NCI-H510A (cell line): ENCODE measurements around the gene IER2.
"Not testable (repeated sequence)": the region's sequence is repeated elsewhere in the genome, so short reads cannot be mapped to it uniquely, and the experiment has no call there.

Experiments
- DNase-seq: peaks from one replicate; lab custom pipeline; 2025; lab: John Stamatoyannopoulos, UW

Gene IER2

DNA sequence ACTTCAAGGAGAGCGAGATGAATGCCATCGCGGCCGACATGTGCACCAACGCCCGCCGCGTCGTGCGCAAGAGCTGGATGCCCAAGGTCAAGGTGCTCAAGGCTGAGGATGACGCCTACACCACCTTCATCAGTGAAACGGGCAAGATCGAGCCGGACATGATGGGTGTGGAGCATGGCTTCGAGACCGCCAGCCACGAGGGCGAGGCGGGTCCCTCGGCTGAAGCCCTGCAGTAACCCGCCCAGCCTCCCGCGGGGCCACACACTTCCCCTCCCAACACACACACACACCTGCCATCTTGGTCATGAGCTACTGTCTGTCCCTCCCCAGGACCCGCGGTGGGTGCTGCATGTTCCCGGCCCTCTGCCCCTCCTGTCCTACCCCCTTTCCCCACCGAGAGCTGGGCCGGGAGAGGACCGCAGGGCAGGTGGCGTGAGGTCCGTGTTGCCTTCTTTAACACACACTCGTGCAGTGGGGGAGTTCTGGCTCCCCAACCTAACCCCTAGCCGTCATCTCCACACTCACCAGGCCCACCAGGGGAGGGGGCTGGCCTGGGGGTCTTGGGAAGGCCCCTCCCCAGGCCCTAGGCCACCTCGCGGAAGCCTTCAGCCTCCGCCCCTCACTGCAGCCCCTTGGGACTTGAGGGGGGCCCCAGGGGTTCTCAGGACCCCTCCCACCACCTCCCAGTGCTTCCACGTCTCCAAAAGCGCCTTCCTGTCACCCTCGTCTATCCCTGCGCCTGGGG lies 11.9 kb upstream of the IER2 start:
- no peak for DNase-seq

DNA sequence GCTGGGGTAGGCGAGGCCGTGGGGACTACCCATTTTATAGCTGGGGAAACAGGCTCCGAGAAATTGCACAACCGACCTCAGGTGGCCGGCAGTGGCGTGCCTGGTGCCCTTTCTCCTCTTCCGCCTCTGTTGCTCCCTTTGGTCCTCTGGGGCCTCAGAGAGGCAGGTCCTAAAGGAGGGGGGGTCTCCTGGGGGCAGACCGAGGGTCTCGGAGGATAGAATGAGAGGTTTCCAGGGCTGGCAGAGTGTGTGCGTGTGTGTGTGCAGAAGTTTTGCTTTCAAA lies 11.4 kb upstream of the IER2 start:
- DNase-seq = no peak

DNA sequence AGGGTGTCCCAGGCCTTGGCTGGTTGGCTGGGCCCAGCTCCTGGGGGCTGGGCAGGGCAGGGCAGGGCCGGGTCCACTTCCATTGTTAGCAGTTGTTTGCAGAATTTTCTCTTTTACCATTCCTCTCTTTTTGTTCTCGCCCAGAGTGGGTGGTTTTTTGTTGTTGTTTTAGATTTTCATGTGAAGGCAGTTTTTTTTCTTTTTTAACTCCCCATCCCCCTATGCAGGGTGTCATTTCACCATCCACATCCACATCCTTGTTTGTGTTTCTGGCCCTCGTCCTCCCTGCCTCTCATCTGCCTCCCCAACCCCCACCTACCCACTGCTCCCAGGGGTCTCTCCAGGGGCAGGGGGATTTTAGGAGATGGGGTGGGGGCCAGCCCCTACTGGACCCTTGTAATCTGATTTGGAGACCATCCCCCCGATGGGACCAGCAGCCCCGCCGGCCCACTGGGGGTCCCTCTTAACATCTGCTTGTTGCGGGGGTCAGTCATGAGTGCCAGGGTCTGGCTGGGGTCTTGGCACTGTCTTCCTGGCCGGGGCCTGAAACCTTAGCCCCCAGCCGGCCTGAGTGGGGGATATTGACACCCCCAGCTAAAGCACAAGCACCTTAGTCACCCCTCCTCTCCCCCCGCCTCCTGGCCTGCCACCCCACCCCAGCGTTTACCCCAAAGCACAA lies 10.4 kb upstream of the IER2 start:
- no peak for DNase-seq

DNA sequence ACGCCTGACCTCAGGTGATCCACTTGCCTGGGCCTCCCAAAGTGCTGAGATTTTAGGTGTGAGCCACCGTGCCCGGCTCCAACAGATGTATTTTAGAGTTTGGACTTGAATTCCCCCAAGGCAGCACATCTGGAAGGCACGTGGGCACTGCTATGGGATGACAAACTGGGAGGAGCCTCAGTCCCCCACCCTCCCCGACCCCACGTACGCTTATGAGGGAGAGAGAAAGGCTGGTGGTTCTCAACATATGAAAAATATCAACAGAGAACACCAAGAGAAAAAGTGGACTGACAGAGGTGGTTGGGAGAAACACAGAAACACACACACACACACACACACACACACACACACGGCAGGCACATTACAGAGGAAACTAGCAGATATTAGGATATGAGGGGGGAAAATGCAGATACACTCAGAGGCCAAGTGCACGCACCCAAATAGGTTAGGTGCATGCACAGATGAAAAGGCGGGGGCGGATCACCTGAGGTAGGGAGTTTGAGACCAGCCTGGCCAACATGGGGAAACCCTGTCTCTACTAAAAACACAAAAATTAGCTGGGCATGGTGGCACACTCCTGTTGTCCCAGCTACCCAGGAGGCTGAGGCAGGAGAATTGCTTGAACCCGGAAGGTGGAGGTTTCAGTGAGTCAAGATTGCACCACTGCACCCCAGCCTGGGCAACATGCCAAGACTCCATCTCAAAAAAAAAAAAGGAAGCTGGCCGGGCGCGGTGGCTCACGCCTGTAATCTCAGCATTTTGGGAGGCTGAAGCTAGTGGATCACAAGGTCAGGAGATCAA lies 3.2 kb upstream of the IER2 start:
- no peak for DNase-seq

DNA sequence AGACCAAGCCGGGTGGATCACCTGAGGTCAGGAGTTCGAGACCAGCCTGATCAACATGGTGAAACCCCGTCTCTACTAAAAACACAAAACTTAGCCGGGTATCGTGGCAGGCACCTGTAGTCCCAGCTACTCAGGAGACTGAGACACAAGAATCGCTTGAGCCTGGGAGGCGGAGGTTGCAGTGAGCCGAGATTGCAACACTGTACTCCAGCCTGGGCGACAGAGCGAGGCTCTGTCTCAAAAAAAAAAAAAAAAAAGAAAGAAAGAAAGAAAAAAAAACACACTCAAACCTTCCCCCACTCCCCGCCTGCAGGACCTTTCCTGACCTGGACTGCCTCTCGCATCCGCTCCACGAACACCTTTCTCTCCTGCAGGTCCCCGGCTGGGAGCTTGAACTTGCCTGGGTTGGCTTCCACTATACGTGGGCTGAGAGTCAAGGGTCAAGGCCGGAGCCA lies 1.0 kb upstream of the IER2 start:
- DNase-seq = not testable (repeated sequence)

DNA sequence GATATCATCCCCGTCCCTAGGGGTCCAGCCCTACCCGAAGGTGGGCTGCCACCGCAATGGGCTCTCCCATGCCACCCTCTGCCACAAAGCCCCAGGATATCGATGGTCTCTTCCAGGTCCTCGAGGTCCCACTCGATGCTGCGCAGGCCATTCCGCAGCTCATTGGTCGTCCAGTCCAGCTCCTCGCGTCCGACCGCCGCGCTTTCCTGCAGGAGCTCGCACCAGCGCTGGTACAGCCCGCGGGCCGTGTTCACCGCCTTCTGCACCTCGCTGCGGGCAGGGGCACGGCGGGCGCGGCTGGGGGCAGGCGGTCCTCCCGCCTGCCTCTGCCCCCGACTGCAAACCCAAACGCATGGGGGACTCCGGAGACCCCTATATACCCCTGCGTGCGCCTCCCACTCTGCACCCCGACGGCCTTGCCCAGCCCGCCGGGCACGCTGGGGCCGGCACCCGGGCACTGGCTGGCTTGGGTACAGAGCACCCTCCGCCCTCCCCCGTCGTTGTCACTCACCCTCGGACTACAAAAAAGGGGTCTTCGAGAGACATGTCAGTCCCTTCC lies 504 bp upstream of the IER2 start:
- DNase-seq = peak; percentile 54

DNA sequence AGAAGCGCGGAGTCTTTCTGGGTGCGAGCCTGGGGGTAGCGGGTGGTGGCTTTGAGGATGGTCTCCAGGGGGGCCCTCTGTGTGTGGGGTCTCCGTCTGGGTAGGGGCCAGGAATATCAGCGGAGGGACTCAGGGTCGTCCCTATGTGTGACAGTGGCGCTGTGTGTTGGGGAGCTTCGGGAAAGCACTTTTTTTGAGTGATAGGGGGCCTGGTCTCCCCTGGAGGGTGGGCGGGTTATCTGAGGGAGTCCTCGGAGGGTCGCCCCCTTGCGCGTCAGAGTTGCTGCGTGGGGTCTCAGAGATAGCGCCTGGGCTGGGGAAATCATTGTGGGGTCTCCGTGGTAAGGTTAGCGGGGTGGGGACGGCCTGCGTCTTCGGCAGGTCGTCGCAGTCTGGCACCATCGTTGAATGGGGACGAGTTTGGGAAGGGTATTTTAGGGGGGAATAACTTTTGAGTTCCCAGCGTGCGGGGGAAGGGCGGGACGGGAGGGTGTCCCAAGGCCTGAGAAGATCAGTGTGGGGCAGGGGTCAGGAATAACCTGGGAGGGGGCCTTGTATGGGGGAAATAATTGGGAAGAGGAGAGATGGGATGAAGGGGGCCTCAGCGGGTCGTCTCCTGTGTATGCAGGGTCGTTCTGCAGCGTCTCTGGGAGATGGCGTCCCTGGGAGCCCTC lies 857 bp downstream of the IER2 start:
- DNase-seq = no peak

DNA sequence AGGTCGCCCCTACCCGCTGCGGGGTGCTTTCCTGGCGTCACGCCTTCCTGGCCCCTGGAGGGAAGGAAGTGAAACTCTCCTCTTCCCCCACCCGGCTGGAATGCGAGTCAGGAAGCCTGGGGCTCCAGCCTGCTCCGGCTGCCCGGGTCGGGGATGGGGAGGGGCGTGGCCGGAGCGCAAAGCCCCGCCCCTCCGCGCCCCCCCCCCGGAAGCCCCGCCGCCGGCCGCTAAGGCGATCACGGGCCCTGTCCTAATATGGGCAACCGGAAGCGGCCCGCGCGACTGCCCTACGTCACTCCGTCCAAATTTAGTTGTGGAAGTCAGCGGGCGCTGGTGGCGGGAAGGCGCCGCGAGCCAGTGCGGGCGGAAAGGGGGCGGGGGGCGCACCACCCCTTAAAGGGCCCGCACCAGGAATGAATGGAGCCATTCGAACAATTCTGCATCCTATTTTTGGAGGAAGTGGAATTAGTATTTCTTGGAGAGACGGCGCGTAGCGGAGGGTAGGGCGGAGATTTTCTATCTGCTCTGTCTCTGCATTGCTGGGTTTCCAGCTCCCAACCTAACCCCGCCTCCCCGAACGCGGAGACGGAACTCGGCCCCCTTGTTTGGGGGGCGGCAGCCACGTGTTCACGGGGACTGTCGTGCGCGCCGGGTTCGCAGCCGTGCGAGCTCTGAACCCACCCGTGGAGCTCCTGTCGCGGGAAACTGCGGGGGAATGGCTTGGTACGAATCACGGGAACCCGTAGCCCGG lies 1.6 kb downstream of the IER2 start:
- DNase-seq = peak; percentile 98

DNA sequence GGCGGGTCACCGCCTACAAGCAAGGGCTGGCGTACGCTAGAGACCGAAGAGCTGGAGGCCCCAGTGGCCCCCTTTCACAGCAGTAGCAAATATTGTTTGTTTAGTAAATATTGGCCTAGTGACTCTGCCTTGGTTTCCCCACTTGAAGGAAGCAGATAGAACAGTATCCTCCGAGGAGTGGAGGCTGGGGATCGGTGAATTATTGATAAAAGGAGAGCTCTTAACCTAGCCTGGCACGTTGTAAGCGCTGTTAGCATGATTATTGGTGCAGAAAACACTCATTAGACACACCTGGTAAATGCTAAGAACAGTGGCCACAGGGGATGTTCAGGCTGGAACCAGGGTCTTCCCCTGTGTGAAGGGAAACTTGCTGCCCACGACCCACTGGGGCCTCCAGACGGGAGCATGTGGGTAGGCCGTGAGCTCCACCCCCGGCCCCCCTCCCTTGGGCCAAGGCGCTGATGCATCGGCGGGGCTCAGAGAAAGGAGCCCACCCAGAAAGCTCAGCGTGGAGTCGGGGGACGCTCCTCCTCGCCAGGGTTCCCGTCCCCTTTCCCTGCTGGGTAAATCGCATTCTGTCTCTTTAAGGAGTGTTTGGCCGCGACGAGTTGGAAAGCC lies 2.3 kb downstream of the IER2 start:
- DNase-seq = peak; percentile 85

DNA sequence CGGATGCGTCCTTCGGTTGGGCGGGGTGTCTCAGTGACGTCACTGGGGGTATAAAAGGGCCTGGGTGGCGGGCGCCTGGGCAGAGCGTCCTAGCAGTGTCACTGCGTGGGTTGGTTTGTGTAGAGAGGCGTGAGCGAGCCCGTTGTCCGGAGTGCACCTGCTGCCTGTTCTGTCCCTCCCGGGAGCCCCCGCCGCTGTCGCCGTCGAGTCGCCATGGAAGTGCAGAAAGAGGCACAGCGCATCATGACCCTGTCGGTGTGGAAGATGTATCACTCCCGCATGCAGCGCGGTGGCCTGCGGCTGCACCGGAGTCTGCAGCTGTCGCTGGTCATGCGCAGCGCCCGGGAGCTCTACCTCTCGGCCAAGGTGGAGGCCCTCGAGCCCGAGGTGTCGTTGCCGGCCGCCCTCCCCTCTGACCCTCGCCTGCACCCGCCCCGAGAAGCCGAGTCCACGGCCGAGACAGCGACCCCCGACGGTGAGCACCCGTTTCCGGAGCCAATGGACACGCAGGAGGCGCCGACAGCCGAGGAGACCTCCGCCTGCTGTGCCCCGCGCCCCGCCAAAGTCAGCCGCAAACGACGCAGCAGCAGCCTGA lies 2.9 kb downstream of the IER2 start:
- DNase-seq = no peak

DNA sequence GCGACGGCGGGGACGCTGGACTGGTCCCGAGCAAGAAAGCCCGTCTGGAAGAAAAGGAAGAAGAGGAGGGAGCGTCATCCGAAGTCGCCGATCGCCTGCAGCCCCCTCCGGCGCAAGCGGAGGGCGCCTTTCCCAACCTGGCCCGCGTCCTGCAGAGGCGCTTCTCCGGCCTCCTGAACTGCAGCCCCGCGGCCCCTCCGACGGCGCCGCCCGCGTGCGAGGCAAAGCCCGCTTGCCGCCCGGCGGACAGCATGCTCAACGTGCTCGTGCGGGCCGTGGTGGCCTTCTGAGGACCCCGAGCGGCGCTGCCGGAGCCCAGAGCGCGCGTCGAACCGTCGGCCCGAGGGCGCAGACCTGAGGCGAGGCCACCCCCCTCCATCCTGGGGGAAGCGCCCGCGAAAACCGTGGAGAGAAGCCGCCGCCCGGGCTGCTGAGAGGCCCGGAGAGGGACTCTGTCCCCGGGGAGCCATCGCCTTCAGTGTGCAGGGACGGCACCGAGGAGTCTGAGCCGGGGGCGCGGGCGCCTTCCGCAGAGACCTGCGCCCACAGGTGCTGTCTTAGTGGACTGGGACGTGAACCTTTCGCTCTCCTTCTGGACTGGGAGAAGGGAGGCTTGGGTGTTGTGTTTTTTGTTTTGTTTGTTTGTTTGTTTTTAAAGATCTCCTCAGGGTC lies 3.5 kb downstream of the IER2 start:
- no peak for DNase-seq

DNA sequence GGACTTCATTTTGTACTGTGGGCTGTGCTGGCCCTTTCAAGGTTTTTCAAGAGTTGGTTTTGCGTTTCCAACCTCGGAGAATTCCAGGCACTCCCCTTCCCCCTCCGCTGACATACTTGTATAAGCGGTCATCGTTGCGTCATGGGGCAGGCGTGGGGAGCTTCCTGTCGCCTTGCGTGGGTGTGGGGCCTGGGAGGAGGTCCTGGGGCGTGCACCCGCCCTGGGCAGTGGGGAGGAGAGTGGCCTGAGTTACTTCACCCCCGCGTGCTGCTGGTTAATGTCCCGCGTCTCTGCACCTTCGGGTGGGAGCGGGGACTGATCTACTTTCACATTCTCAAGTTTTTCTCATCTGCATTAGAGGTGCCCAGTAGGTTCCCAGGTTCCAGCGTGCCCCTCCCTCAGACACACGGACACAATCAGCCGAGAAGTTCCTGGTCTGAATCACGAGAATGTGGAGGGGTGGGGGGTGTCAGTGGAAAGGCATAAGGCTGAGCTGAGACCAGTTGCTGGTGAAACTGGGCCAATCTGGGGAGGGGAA lies 4.1 kb downstream of the IER2 start:
- DNase-seq = peak; percentile 29

DNA sequence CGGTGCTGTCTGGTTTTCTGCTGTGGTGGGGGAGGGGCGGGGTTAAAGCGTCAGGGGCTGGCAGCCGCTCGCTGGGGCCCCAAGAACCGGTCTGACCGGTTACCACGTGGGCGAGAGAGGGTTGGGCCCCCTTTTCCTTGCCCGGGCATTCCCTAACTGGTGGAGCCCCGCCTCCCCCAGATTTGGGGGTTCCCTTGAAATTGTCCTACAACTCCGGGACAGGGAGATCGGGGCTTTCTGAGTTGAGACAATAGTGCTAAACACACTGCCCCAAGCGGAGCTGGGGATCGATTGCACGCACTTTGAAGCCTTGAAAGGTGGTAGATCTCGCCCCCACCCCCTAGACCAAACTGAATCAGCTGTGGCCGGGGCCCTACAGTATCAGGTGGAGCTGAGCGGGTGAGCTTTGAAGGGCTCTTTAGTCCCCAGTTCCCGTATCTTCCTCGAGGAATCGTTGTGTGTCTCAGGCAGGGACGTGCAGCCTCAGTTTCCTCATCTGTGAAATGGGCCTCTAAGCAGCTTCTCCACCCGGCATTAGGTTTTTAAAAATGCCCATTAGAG lies 4.8 kb downstream of the IER2 start:
- peak; percentile 79 for DNase-seq

DNA sequence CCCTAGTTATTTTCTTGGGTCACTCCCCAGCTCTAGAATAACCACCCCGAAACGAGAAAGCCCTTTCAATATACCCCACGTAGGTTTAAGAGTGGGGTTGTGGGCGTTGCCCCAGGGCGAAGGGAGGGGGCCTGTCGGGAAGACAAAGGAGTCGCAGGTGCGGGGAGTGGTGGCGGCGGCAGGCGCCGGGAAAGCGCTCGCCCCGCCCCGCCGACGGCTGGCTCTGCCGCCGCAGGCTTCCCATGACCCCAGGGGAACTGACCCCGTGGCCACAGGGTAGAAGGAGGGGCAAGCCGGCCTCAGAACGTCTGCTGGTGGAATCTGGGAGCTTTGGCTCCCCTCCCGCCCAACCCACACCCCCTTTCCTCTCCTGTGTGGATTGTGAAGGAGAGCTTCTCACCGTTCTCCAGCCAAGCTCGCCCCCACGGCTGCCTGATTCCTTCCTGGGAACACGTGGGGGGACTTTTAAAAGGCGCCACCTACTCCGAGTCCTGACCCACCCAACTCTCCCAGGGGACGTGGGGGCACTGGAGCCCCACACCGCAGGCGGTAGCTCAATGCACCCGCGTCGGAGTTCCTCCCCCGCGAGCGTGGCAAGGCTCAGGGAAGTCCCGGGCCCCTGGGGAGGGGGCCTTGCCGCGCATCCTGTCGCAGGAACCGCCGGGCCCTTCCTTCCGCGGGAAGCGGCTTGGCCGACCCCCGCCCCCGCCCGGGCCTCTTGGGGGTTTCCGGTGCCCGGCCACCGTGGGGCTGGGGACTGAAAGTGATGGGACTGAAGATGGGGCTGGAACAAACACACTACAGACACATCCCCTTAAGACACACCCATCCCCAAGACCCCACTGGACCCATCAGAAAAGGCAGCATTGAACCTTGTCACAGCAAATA lies 5.5 kb downstream of the IER2 start:
- DNase-seq = peak; percentile 62

DNA sequence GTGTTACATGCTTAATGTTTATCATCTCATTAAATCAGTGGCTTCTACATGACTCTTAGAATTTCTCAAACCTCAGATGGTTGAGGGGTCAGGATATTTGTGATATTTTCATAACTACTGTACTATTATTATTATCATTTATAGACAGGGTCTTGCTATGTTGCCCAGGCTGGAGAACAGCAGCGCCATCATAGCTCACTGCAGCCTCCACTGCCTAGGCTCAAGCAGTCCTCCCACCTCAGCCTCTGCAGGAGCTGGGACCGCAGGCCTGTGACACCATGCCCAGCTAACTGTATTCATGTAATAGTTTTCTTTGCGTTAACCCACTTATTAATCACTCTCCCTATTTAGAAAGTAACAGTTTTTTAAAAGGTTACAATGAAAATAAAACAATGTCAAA lies 9.5 kb downstream of the IER2 start:
- DNase-seq = no peak

DNA sequence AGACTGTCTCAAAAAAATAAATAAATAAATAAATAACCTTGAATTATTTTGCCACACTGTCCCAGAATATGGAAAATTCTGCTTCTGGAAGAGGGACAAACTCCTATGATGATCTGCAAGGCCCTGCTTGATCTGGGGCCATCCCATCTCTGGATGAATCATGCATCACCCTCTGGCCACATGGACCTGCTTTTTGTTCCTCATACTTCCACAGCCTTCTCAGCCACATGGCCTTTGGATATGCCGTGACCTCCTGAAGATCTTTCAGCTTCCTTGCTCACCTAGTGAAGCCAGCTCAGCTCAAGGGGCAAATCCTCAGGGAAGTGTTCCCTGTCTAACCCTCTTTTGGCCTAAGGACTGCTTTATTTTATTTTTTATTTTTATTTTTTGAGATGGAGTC lies 10.3 kb downstream of the IER2 start:
- DNase-seq = no peak

DNA sequence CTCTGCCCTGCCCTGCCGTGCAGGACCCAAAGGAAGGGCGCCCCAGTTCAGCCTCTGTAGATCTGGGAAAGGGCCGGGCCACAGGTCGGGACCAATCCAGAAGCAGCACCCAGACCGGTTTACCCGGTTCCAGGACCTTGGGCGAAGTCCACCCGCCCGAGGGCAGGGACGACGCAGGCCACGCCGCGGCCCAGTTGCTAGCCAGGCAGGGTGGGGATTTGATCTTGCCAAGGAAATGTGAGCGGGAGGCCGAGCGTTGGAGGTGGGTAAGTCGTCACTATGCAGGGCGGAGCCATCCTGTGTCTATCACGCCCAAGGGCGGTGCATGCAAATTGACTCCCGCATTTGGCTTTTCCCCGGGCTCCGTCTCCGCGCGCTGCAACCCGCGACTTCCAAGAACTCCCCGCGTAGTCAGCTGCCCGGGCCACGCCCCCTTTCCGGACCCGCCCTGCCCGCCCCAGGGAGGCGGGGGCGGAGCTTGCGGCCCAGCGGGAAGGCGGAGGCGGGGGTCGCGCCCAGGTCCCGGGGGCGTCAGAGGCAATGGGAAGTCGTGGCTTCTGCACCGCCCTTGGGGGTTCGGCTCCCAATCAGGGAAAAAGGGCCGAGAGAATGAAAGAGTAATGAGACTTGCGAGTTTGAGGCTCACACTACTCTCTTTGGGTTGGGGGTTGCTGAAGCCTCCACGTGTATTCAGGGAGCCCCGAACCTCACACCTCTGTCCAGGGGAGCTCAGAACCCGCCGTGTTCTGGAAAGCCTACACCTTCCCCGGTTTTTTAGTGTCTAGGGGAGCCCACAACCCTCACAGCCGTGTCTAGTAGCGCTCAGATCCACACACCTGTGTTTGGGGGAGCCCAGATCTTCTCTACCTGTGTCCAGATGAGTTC lies 12.8 kb downstream of the IER2 start:
- peak; percentile 96 for DNase-seq
